Endothelial cell of umbilical vein (primary cell): ENCODE data around the gene HKDC1. TPM values are rescaled to one million over a fixed set of nuclear protein-coding genes. Genes with fewer than 3 reads are reported as not detected.

Experiments
- BruUV-seq: library from RNA; stranded (reverse); fragments of 400-500 nt; replicated peaks from 2 replicates; lab custom pipeline; 2021; lab: Mats Ljungman, UMichigan
- CTCF ChIA-PET: fragments of 300-600, 350-600 bp; sonication (Branson Sonifier 250); formaldehyde crosslinking; loops from one replicate; lab custom pipeline; 2021; ENCODE audit warnings: antibody characterized with exemption, inconsistent platforms; lab: Charles Lee
- POLR2A ChIA-PET: fragments of 300-600, 350-600 bp; sonication (Branson Sonifier 250); formaldehyde crosslinking; loops from one replicate; lab custom pipeline; 2021; ENCODE audit warnings: antibody characterized with exemption, inconsistent platforms; lab: Charles Lee
- DNase-seq: peaks from one replicate; pipeline ENCODE4 v3.0.0-alpha.2; 2011; ENCODE audit warnings: low read depth, low spot score
- FAIRE-seq: peaks from 2 replicates; lab custom pipeline; 2011; peaks lifted over from hg19 to GRCh38; lab: Jason Lieb, UNC
- H2AFZ ChIP-seq: 2 replicates; pipeline ENCODE4 v1.6.0; 2012; ENCODE audit warnings: low read depth, low read length, control low read depth, inconsistent platforms
- H3K27ac ChIP-seq: 2 replicates; pipeline ENCODE4 v1.5.1; 2011; ENCODE audit warnings: low read depth, mild to moderate bottlenecking, control low read depth, low read length, moderate library complexity; ENCODE audit not compliant: insufficient read depth
- H3K27me3 ChIP-seq, 2 experiments: 2 replicates each; pipeline versions ENCODE4 v1.6.0 to v1.6.1; 2011; ENCODE audit warnings: low read length in 2 of 2, mixed read lengths in 1 of 2; ENCODE audit not compliant: control insufficient read depth in 2 of 2, insufficient read depth in 2 of 2
- H3K36me3 ChIP-seq, 2 experiments: 2 replicates in 1 of 2; 3 replicates in 1 of 2; pipeline ENCODE4 v1.5.1; 2011; ENCODE audit warnings: low read length in 2 of 2, mild to moderate bottlenecking in 1 of 2, moderate library complexity in 1 of 2; ENCODE audit not compliant: control insufficient read depth in 2 of 2, insufficient read depth in 2 of 2; ENCODE audit errors: extremely low read depth in 1 of 2
- H3K4me1 ChIP-seq: 3 replicates; pipeline ENCODE4 v1.5.1; 2011; ENCODE audit warnings: mild to moderate bottlenecking, low read length; ENCODE audit not compliant: control insufficient read depth, insufficient read depth; ENCODE audit errors: extremely low read depth
- H3K4me2 ChIP-seq: 2 replicates; pipeline ENCODE4 v1.6.1; 2011; ENCODE audit warnings: low read length, control low read depth, mixed read lengths; ENCODE audit not compliant: insufficient read depth
- H3K4me3 ChIP-seq, 3 experiments: fragments of 200-600 bp in 1 of 3; sonication (generic), shearing (Covaris generic) in 1 of 3; replicated peaks in 1 of 3; 2 replicates each; pipeline ENCODE4 v1.5.1; 2011 to 2016; ENCODE audit warnings: control low read depth in 3 of 3, low read length in 3 of 3, mild to moderate bottlenecking in 2 of 3, inconsistent platforms in 1 of 3, low read depth in 1 of 3, moderate library complexity in 1 of 3; ENCODE audit not compliant: insufficient read depth in 1 of 3
- H3K79me2 ChIP-seq: 2 replicates; pipeline ENCODE4 v1.6.0; 2012; ENCODE audit warnings: low read length, inconsistent platforms; ENCODE audit not compliant: control insufficient read depth, insufficient read depth
- H3K9ac ChIP-seq: replicated peaks from 2 replicates; pipeline ENCODE3; 2011; ENCODE audit warnings: low read length, control low read depth; ENCODE audit not compliant: insufficient read depth; ENCODE audit errors: extremely low read depth
- H3K9me1 ChIP-seq: replicated peaks from 3 replicates; pipeline ENCODE4 v1.6.0; 2011; ENCODE audit warnings: mild to moderate bottlenecking, low read length; ENCODE audit not compliant: control insufficient read depth, insufficient read depth; ENCODE audit errors: extremely low read depth
- H3K9me3 ChIP-seq: replicated peaks from 2 replicates; pipeline ENCODE4 v1.5.1; 2012; ENCODE audit warnings: low read length, inconsistent platforms; ENCODE audit not compliant: control insufficient read depth, insufficient read depth
- H4K20me1 ChIP-seq: replicated peaks from 2 replicates; pipeline ENCODE3; 2011; ENCODE audit warnings: mild to moderate bottlenecking, low read length; ENCODE audit not compliant: control insufficient read depth, insufficient read depth; ENCODE audit errors: extremely low read depth
- EZH2 ChIP-seq: IDR thresholded peaks from 2 replicates; pipeline ENCODE4 v1.6.1; 2012; ENCODE audit warnings: borderline replicate concordance, low read depth, mild to moderate bottlenecking, moderate library complexity, low read length, inconsistent platforms; ENCODE audit not compliant: severe bottlenecking
- FOS ChIP-seq: IDR thresholded peaks from 2 replicates; pipeline ENCODE4 v1.6.1; 2011; ENCODE audit warnings: mild to moderate bottlenecking, low read length, moderate library complexity, borderline replicate concordance; ENCODE audit not compliant: insufficient read depth
- GATA2 ChIP-seq: IDR thresholded peaks from 2 replicates; pipeline ENCODE4 v1.7.0; 2011; ENCODE audit warnings: low read depth, mild to moderate bottlenecking, moderate library complexity, mixed read lengths, low read length; ENCODE audit not compliant: insufficient read length, insufficient read depth
- JUN ChIP-seq: IDR thresholded peaks from 2 replicates; pipeline ENCODE4 v1.6.1; 2011; ENCODE audit warnings: borderline replicate concordance, low read depth; ENCODE audit not compliant: insufficient read length, insufficient read depth
- MYC ChIP-seq: IDR thresholded peaks from one replicate; pipeline ENCODE4 v1.6.1; 2011; ENCODE audit warnings: mild to moderate bottlenecking, low read depth, low read length
- POLR2A ChIP-seq: IDR thresholded peaks from 2 replicates; pipeline ENCODE4 v1.6.1; 2012; ENCODE audit warnings: low read depth, mild to moderate bottlenecking, control low read depth, low read length
- POLR2AphosphoS5 ChIP-seq: IDR thresholded peaks from 2 replicates; pipeline ENCODE4 v1.6.1; 2012; ENCODE audit warnings: low read depth, mild to moderate bottlenecking, control low read depth, low read length, moderate library complexity; ENCODE audit not compliant: insufficient read depth
- dilution Hi-C: fragments of 300-500 bp; cut with MboI; formaldehyde crosslinking; loops from one replicate; pipeline ENCODE4 v1.15.0; 2019; ENCODE audit warnings: low sequenced_read_pairs; ENCODE audit not compliant: extremely low pct_ligation_motif_present
- intact Hi-C: fragments of 100-400 bp; cut with micrococcal nuclease; formaldehyde crosslinking; loops from one replicate; pipeline ENCODE4 v1.10.0; 2022
- polyA plus RNA-seq, 4 experiments: library from polyadenylated mRNA; depleted of rRNA in 3 of 4; stranded (reverse) in 3 of 4; unstranded in 1 of 4; fragments of >200 nt; gene quantifications; 2 replicates each; pipeline versions ENCODE4 v1.2.1 to v1.2.3, GENCODE V29; 2011 to 2012; ENCODE audit warnings: missing spikeins in 1 of 4
- total RNA-seq: library from RNA; stranded (reverse); gene quantifications from 2 replicates; pipeline ENCODE4 v1.2.3, GENCODE V29; 2021
- TF ChIP-seq, protein P1 (sequence below): IDR thresholded peaks from 2 replicates; pipeline ENCODE4 v1.6.1; 2011; ENCODE audit not compliant: insufficient read depth, insufficient read length
- TF ChIP-seq, protein P2 (sequence below), 2 donors: IDR thresholded peaks; 1 replicate in 1 of 2; 2 replicates in 1 of 2; pipeline ENCODE4 v1.5.1; 2011; ENCODE audit warnings: low read length in 2 of 2, mild to moderate bottlenecking in 2 of 2, moderate library complexity in 2 of 2, control low read depth in 1 of 2, inconsistent platforms in 1 of 2, low read depth in 1 of 2; ENCODE audit not compliant: insufficient read depth in 1 of 2; ENCODE audit errors: extremely low read depth in 1 of 2

HKDC1 gene
- total and polyA plus RNA-seq, 2 donors (not counting 3 experiments of a cell fraction or from before 2014, with no cell fraction given) = not detected

- no peaks in the 10 kb centered on the region for H3K9me1 ChIP-seq
- H3K4me1 ChIP-seq = peaks cover 17% of the 10 kb centered on the region
- peaks cover 35% of the 10 kb centered on the region for H3K79me2 ChIP-seq
- intact Hi-C loops (loop anchor here (1.0 to 2.0 kb wide), 3 partner anchors 37 to 191 kb away; partner anchors contain the start of gene VPS26A), dilution Hi-C loops (no loop called here)
- H2AFZ ChIP-seq = peak within 1 kb of the TSS; percentile 65
- ChIA-PET CTCF (no interaction called here), POLR2A (no interaction called here)
- peak; percentile 97 for DNase-seq
- peak within 1 kb of the TSS; percentile 61 to 96 (median 64) for H3K4me3 ChIP-seq
- no peaks in the 10 kb centered on the region for H4K20me1 ChIP-seq
- peak within 1 kb of the TSS; percentile 98 for H3K9ac ChIP-seq
- no peaks in the 10 kb centered on the region for H3K27me3 ChIP-seq
- TF ChIP-seq, protein P1, sequence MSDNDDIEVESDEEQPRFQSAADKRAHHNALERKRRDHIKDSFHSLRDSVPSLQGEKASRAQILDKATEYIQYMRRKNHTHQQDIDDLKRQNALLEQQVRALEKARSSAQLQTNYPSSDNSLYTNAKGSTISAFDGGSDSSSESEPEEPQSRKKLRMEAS = peak; percentile 100
- peak; percentile 100 for TF ChIP-seq MYC
- no peak for TF ChIP-seq EZH2
- TF ChIP-seq POLR2A = peak; percentile 76
- TF ChIP-seq GATA2 = no peak
- no peak for TF ChIP-seq FOS
- no peak for TF ChIP-seq JUN
- peak; percentile 68 for TF ChIP-seq POLR2AphosphoS5
- TF ChIP-seq, protein P2, sequence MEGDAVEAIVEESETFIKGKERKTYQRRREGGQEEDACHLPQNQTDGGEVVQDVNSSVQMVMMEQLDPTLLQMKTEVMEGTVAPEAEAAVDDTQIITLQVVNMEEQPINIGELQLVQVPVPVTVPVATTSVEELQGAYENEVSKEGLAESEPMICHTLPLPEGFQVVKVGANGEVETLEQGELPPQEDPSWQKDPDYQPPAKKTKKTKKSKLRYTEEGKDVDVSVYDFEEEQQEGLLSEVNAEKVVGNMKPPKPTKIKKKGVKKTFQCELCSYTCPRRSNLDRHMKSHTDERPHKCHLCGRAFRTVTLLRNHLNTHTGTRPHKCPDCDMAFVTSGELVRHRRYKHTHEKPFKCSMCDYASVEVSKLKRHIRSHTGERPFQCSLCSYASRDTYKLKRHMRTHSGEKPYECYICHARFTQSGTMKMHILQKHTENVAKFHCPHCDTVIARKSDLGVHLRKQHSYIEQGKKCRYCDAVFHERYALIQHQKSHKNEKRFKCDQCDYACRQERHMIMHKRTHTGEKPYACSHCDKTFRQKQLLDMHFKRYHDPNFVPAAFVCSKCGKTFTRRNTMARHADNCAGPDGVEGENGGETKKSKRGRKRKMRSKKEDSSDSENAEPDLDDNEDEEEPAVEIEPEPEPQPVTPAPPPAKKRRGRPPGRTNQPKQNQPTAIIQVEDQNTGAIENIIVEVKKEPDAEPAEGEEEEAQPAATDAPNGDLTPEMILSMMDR (IDR thresholded peaks at IDR 0.05; ENCODE audit: extremely low read depth in 1 of 2, insufficient read depth in 1 of 2, low read depth in 1 of 2, low read length in 2 of 2) = no peak
- H3K36me3 ChIP-seq = peaks cover 0 to 6% of the 10 kb centered on the region in 2 experiments
- H3K9me3 ChIP-seq = no peaks in the 10 kb centered on the region
- BruUV-seq = no TSS peak
- peak within 1 kb of the TSS; percentile 93 for H3K4me2 ChIP-seq
- H3K27ac ChIP-seq = peak within 1 kb of the TSS; percentile 94
- peak; percentile 99 for FAIRE-seq
Measured at GRCh38 chr10:69179743-69180524, 40.2 kb upstream of the HKDC1 start, which contains the start of gene SUPV3L1. Gene SUPV3L1 (plus strand): TSS chr10:69180234. CDS start chr10:69180292, 58 bp downstream.
